A673 (cell line): ENCODE data around the gene CADPS2. TPM values are rescaled to one million over a fixed set of nuclear protein-coding genes. Genes with fewer than 3 reads are reported as not detected.

Experiments
- BruUV-seq: library from RNA; stranded (reverse); fragments of 400-500 nt; replicated peaks from 2 replicates; lab custom pipeline; 2021; lab: Mats Ljungman, UMichigan
- CTCF ChIA-PET: fragments of 300-600 bp; sonication (Branson Sonifier 250); formaldehyde crosslinking; loops from one replicate; lab custom pipeline; 2022; ENCODE audit warnings: antibody characterized with exemption; lab: Charles Lee
- POLR2A ChIA-PET: fragments of 300-600 bp; sonication (Branson Sonifier 250); formaldehyde crosslinking; loops from one replicate; lab custom pipeline; 2022; ENCODE audit warnings: antibody characterized with exemption; ENCODE audit not compliant: low non-redundant PET; lab: Charles Lee
- DNase-seq: peaks from one replicate; pipeline ENCODE4 v3.0.0-alpha.2; 2015; ENCODE audit warnings: low spot score
- H3K27ac ChIP-seq: fragments of 200-600 bp; sonication (generic); 2 replicates; pipeline ENCODE4 v1.5.1; 2016; ENCODE audit warnings: mixed run types, low read depth, mild to moderate bottlenecking, mixed read lengths, antibody characterized with exemption, low read length; ENCODE audit not compliant: poor library complexity, severe bottlenecking
- H3K27me3 ChIP-seq: fragments of 200-600 bp; sonication (generic); replicated peaks from 2 replicates; pipeline ENCODE4 v1.6.1; 2017; ENCODE audit warnings: mixed run types, low read depth, mild to moderate bottlenecking, mixed read lengths, antibody characterized with exemption, low read length; ENCODE audit not compliant: insufficient read depth, poor library complexity
- H3K36me3 ChIP-seq: fragments of 200-600 bp; sonication (generic); 2 replicates; pipeline ENCODE4 v1.6.1; 2016; ENCODE audit warnings: mixed run types, mild to moderate bottlenecking, mixed read lengths, antibody characterized with exemption, low read length; ENCODE audit not compliant: insufficient read depth, poor library complexity, severe bottlenecking
- H3K4me1 ChIP-seq: fragments of 200-600 bp; sonication (generic); 2 replicates; pipeline ENCODE4 v1.6.1; 2017; ENCODE audit warnings: mixed run types, mild to moderate bottlenecking, mixed read lengths, antibody characterized with exemption, low read length; ENCODE audit not compliant: insufficient read depth, poor library complexity, severe bottlenecking
- H3K4me3 ChIP-seq: fragments of 200-600 bp; sonication (generic); 2 replicates; pipeline ENCODE4 v1.5.1; 2016; ENCODE audit warnings: low read depth, mixed run types, mild to moderate bottlenecking, mixed read lengths, low read length; ENCODE audit not compliant: poor library complexity, severe bottlenecking
- H3K9me3 ChIP-seq: fragments of 200-600 bp; sonication (generic); 2 replicates; pipeline ENCODE4 v1.6.1; 2016; ENCODE audit warnings: mixed run types, low read depth, mild to moderate bottlenecking, mixed read lengths, antibody characterized with exemption, low read length; ENCODE audit not compliant: poor library complexity, severe bottlenecking
- EZH2 ChIP-seq: fragments of 200-600 bp; sonication (generic); IDR thresholded peaks from 2 replicates; pipeline ENCODE4 v1.6.1; 2017; ENCODE audit warnings: borderline replicate concordance, low read depth, mild to moderate bottlenecking, mixed read lengths, antibody characterized with exemption, low read length; ENCODE audit not compliant: poor library complexity, severe bottlenecking
- intact Hi-C: fragments of 100-400 bp; cut with micrococcal nuclease; formaldehyde crosslinking; loops from one replicate; pipeline ENCODE4 v1.10.0; 2022; ENCODE audit not compliant: unreplicated experiment
- total RNA-seq: library from RNA; stranded (reverse); gene quantifications from 2 replicates; pipeline ENCODE4 v1.2.3, GENCODE V29; 2021
- TF ChIP-seq, protein P1 (sequence below): fragments of 300-800, 200-600 bp; sonication (generic); conservative IDR thresholded peaks from 2 replicates; pipeline ENCODE4 v1.5.1; 2017; ENCODE audit warnings: low read depth, mild to moderate bottlenecking, antibody characterized with exemption, low read length, moderate library complexity, mixed read lengths

The CADPS2 gene
- total RNA-seq, 1 experiment from 2014 or later = 81.3 TPM

DNA sequence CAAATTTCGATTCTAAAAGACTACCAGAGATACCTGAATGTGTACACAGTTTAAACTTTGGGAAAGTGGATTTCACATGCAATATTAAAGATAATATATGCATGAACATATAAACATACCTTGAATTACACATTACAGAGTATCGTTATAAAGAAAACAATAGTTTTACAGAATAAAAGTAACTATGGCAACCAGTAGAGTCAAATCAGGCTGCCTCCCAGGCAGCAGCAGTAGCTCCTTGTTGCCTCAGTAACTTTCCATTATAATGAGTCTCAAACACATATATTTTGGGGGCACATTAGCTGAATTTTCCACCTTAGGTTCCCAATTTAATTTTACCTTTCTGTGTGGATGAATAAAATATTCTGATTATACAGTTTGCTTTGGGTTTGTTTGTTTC lies 417.3 kb downstream of the CADPS2 start:
- no peak overlapping the region for H3K4me3 ChIP-seq
- H3K27ac ChIP-seq = no peak overlapping the region
- DNase-seq = no peak
- no peaks in the 10 kb centered on the region for H3K4me1 ChIP-seq
- H3K9me3 ChIP-seq = no peaks in the 10 kb centered on the region
- ChIA-PET CTCF (no interaction called here), POLR2A (no interaction called here)
- TF ChIP-seq, protein P1, sequence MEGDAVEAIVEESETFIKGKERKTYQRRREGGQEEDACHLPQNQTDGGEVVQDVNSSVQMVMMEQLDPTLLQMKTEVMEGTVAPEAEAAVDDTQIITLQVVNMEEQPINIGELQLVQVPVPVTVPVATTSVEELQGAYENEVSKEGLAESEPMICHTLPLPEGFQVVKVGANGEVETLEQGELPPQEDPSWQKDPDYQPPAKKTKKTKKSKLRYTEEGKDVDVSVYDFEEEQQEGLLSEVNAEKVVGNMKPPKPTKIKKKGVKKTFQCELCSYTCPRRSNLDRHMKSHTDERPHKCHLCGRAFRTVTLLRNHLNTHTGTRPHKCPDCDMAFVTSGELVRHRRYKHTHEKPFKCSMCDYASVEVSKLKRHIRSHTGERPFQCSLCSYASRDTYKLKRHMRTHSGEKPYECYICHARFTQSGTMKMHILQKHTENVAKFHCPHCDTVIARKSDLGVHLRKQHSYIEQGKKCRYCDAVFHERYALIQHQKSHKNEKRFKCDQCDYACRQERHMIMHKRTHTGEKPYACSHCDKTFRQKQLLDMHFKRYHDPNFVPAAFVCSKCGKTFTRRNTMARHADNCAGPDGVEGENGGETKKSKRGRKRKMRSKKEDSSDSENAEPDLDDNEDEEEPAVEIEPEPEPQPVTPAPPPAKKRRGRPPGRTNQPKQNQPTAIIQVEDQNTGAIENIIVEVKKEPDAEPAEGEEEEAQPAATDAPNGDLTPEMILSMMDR = no peak
- TF ChIP-seq EZH2 = no peak
- intact Hi-C loops = no loop called here
- no peaks in the 10 kb centered on the region for H3K27me3 ChIP-seq
- no peaks in the 10 kb centered on the region for H3K36me3 ChIP-seq
- no TSS peak for BruUV-seq

DNA sequence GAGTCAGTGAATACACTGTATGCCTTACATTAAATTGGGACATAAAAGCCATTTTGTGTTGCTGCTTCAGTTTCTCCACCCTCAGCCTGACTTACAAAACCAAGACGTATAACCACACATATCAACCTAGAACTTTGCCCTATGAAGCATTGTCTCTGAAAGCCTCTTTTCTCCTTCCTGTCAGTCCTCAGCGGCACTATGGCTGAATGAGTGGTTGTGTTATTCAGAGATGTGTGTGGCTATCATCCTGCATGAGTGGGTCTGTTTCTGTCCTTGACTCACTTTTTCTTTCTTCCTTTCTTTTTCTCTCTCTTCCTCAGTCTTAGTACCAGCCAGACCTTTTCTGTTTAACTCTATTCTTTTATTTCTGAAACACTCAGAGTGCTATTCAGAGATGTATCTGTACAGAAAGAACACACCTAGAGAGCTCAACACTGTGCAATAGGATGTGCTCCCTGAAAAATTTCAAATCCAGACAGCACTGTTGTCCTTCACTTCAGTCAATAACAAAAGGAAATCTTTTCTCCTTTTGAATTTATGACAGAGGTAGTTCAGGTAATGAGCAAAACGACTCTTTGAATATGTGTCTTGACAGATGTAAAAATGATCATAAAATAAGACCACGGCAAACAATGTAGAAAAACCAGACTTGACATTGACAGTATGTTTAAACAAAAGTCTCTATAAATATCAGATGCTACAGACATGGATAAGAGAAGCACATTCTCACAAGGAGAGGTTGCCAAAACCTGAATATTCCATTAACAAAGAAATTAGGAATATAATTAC lies 418.4 kb downstream of the CADPS2 start:
- no peaks in the 10 kb centered on the region for H3K27me3 ChIP-seq
- H3K4me1 ChIP-seq = no peaks in the 10 kb centered on the region
- H3K27ac ChIP-seq = no peak overlapping the region
- no peak for DNase-seq
- H3K36me3 ChIP-seq = no peaks in the 10 kb centered on the region
- no TSS peak for BruUV-seq
- ChIA-PET CTCF (no interaction called here), POLR2A (no interaction called here)
- no peak for TF ChIP-seq EZH2
- TF ChIP-seq, protein P1 = no peak
- H3K4me3 ChIP-seq = no peak overlapping the region
- intact Hi-C loops = no loop called here
- H3K9me3 ChIP-seq = no peaks in the 10 kb centered on the region

DNA sequence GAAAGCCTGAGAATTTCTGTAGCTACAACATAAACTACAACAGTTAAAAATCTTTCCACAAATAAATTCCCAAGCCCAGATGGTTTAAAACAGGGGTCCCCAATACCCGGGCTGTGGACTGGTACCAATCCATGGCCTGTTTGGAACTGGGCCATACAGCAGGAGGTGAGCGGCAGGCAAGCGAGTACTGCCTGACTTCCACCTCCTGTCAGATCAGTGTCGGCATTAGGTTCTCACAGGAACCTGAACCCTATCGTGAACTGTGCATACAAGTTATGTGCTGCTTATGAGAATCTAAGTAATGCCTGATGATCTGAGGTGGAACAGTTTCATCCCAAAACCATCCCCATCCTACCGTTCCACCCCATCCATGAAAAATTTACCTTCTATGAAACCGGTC lies 421.0 kb downstream of the CADPS2 start:
- TF ChIP-seq EZH2 = no peak
- TF ChIP-seq, protein P1 = no peak
- no peaks in the 10 kb centered on the region for H3K9me3 ChIP-seq
- POLR2A ChIA-PET = no interaction called here
- H3K27ac ChIP-seq = no peak overlapping the region
- no peaks in the 10 kb centered on the region for H3K27me3 ChIP-seq
- no peaks in the 10 kb centered on the region for H3K4me1 ChIP-seq
- no peak for DNase-seq
- BruUV-seq = no TSS peak
- intact Hi-C loops = no loop called here
- H3K36me3 ChIP-seq = no peaks in the 10 kb centered on the region
- CTCF ChIA-PET = no interaction called here
- no peak overlapping the region for H3K4me3 ChIP-seq
